ENCODE results near the gene GABARAPL1. TPM values are rescaled to one million over a fixed set of nuclear protein-coding genes. Genes with fewer than 3 reads are reported as not detected.

Gene GABARAPL1
- polyA plus RNA-seq, 2 of the 4 experiments (the other 2 are of a cell fraction), result 35.9 to 46.2 TPM

DNA sequence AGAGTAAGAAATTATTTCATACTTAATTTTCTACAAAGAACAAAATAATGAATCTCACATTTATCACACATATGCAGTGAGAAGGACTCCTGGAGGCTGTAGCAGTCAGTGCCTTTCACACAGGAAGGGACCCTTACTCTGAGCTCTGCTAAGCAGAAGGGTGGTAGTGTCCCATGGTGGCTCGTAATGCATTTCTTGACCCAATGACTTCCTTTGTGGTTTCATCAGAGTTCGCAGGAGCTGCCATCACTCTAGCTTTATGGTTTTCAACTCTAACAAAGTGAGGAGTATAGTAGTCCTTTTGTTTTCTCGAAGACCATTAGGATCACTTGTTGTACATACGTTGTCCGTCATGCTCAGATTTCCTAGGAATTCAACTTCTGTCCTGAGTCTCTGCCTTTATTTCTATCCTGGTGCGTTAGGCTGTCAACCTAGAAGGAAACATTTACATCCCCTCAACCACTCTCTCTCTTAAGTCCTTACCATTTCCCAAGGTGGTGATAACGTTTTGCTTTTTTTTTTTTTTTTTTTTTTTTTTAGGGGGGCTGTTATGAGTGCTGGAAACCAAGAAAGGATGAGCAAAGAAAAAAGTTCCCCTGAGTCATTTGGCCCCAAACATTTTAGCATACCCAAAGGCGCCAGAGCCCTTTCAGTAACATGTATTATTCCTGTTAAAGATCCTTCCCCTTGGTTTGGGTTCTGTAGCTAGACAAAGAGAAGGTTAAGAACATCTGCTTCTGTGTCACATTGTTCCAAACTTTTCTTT, 37.2 kb downstream of the GABARAPL1 start:
- Histone ChIP-seq H3K4me3 (no peak overlapping the region), H3K9me3 (no peaks in the 10 kb centered on the region), H3K4me2 (no peak overlapping the region), H3K4me1 (no peaks in the 10 kb centered on the region), H3K27ac (no peak overlapping the region)
- no peak for TF ChIP-seq JUN (IDR thresholded peaks at IDR 0.05)
- TF ChIP-seq PHF8 (IDR thresholded peaks at IDR 0.05; ENCODE audit: borderline replicate concordance, low read depth), result no peak
- TF ChIP-seq FOSL2 (IDR thresholded peaks at IDR 0.05), result no peak
- no peak for TF ChIP-seq FOSL2 (CRISPR knock-in tag; IDR thresholded peaks at IDR 0.05)
- TF ChIP-seq, protein P1, sequence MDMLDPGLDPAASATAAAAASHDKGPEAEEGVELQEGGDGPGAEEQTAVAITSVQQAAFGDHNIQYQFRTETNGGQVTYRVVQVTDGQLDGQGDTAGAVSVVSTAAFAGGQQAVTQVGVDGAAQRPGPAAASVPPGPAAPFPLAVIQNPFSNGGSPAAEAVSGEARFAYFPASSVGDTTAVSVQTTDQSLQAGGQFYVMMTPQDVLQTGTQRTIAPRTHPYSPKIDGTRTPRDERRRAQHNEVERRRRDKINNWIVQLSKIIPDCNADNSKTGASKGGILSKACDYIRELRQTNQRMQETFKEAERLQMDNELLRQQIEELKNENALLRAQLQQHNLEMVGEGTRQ (IDR thresholded peaks at IDR 0.05), result no peak
- TF ChIP-seq HOXB5 (CRISPR knock-in tag; IDR thresholded peaks at IDR 0.05), result no peak
- no peak for TF ChIP-seq RARB (CRISPR knock-in tag; IDR thresholded peaks at IDR 0.05)
- no peak for TF ChIP-seq ZNF302 (CRISPR knock-in tag; IDR thresholded peaks at IDR 0.05)
- no peak for TF ChIP-seq FOSB (CRISPR knock-in tag; IDR thresholded peaks at IDR 0.05)
- no peak for TF ChIP-seq EHF (CRISPR knock-in tag; IDR thresholded peaks at IDR 0.05)
- no peak for TF ChIP-seq SMC3 (IDR thresholded peaks at IDR 0.05)
- no peak for TF ChIP-seq EHMT2 (IDR thresholded peaks at IDR 0.05; ENCODE audit: low read depth)
- TF ChIP-seq HDAC2 (IDR thresholded peaks at IDR 0.05), result no peak
- no peak for TF ChIP-seq ESRRA (IDR thresholded peaks at IDR 0.05; ENCODE audit: borderline replicate concordance, low read length)
- no peak for TF ChIP-seq CBX8 (IDR thresholded peaks at IDR 0.05)
- no peak for FAIRE-seq
- ATAC-seq, result no peak
- CTCF ChIA-PET, result interaction anchor here (1.0 kb wide), 1 partner anchor 15 kb away, joined by 3 read pairs; no protein-coding TSS in a partner anchor
- WGBS (ENCODE audit: missing lambda C conversion rate), result 46% methylated on average over 8 of the region's 8 CpGs
- POLR2A ChIA-PET, result no interaction called here
- DNase-seq (ENCODE audit: low read depth in 1 of 2, low spot score in 1 of 2), result no peak

DNA sequence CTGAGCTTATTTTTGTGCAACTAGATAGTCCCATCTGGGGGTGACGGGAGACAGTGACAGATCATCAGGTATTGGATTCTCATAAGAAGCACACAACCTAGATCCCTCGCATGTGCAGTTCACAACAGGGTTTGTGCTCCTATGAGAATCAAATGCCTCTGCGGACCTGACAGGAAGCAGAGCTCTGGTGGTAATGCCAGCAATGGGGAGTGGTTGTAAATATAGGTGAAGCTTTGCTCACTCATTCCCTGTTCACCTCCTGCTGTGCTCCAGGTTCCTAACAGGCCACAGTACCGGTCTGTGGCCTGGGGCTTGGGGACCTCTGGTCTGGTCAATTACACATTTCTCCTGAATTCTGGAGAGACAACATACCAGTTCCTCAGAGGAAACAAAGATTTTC, 39.0 kb downstream of the GABARAPL1 start:
- Histone ChIP-seq H3K4me3 (no peak overlapping the region), H3K27ac (no peak overlapping the region), H3K4me2 (no peak overlapping the region), H3K4me1 (no peaks in the 10 kb centered on the region), H3K9me3 (0 out of 3 replicates have a peak, but pooled peaks cover 6% of the 10 kb centered on the region)
- ChIA-PET CTCF (interaction anchor here (0.6 kb wide), 1 partner anchor 87 kb away, joined by 3 read pairs; no protein-coding TSS in a partner anchor), POLR2A (interaction anchor here (0.6 kb wide), 1 partner anchor 22 kb away, joined by 3 read pairs; no protein-coding TSS in a partner anchor)
- DNase-seq (ENCODE audit: low read depth in 1 of 2, low spot score in 1 of 2) (no peak), ATAC-seq (no peak), FAIRE-seq (no peak)
- TF ChIP-seq TFCP2L1 (CRISPR knock-in tag; IDR thresholded peaks at IDR 0.05) (no peak), NR3C1 (IDR thresholded peaks at IDR 0.05) (no peak), NPAS2 (CRISPR knock-in tag; IDR thresholded peaks at IDR 0.05; ENCODE audit: borderline replicate concordance) (no peak), PHF8 (IDR thresholded peaks at IDR 0.05; ENCODE audit: borderline replicate concordance, low read depth) (no peak), KDM1A (IDR thresholded peaks at IDR 0.05; ENCODE audit: low read depth) (no peak), FOXS1 (CRISPR knock-in tag; IDR thresholded peaks at IDR 0.05) (no peak), ESRRA (IDR thresholded peaks at IDR 0.05; ENCODE audit: borderline replicate concordance, low read length) (no peak), HEYL (CRISPR knock-in tag; IDR thresholded peaks at IDR 0.05) (no peak), ZSCAN20 (CRISPR knock-in tag; IDR thresholded peaks at IDR 0.05) (no peak)
- TF ChIP-seq, protein P2, sequence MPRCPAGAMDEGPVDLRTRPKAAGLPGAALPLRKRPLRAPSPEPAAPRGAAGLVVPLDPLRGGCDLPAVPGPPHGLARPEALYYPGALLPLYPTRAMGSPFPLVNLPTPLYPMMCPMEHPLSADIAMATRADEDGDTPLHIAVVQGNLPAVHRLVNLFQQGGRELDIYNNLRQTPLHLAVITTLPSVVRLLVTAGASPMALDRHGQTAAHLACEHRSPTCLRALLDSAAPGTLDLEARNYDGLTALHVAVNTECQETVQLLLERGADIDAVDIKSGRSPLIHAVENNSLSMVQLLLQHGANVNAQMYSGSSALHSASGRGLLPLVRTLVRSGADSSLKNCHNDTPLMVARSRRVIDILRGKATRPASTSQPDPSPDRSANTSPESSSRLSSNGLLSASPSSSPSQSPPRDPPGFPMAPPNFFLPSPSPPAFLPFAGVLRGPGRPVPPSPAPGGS (IDR thresholded peaks at IDR 0.05), result no peak
- 75% methylated on average over 4 of the region's 4 CpGs for WGBS (ENCODE audit: missing lambda C conversion rate)

DNA sequence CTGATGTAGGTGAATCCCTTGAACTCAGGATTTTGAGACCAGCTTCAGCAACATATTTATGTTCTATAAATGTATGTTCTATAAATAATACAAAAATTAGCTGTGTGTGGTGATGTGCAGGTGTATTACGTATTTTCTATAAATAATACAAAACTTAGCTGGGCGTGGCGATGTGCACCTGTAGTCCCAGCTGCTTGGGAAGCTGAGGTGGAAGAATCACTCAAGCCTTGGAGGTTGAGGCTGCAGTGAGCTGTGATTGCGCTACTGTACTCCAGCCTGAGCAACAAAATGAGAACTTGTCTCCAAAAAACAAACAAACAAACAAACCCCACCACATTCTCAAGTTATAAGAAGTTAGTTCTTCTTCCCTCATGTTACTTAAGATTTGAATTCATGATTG, 39.5 kb downstream of the GABARAPL1 start:
- WGBS (ENCODE audit: missing lambda C conversion rate), result 59% methylated on average over 4 of the region's 4 CpGs
- no peak for TF ChIP-seq RARB (CRISPR knock-in tag; IDR thresholded peaks at IDR 0.05)
- no peak for TF ChIP-seq NR3C1 (IDR thresholded peaks at IDR 0.05)
- no peak for TF ChIP-seq CHD2 (IDR thresholded peaks at IDR 0.05; ENCODE audit: low read length, partially characterized antibody)
- TF ChIP-seq HEYL (CRISPR knock-in tag; IDR thresholded peaks at IDR 0.05), result no peak
- TF ChIP-seq, protein P3, sequence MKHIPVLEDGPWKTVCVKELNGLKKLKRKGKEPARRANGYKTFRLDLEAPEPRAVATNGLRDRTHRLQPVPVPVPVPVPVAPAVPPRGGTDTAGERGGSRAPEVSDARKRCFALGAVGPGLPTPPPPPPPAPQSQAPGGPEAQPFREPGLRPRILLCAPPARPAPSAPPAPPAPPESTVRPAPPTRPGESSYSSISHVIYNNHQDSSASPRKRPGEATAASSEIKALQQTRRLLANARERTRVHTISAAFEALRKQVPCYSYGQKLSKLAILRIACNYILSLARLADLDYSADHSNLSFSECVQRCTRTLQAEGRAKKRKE (CRISPR knock-in tag; IDR thresholded peaks at IDR 0.05; ENCODE audit: low read depth), result no peak
- no peak for TF ChIP-seq MAFK (IDR thresholded peaks at IDR 0.05; ENCODE audit: partially characterized antibody)
- TF ChIP-seq POLR2A (IDR thresholded peaks at IDR 0.05; ENCODE audit: low read length), result no peak
- TF ChIP-seq JUN (IDR thresholded peaks at IDR 0.05), result no peak
- TF ChIP-seq PHF8 (IDR thresholded peaks at IDR 0.05; ENCODE audit: borderline replicate concordance, low read depth), result no peak
- no peak for TF ChIP-seq NPAS2 (CRISPR knock-in tag; IDR thresholded peaks at IDR 0.05; ENCODE audit: borderline replicate concordance)
- TF ChIP-seq HOXB5 (CRISPR knock-in tag; IDR thresholded peaks at IDR 0.05), result no peak
- TF ChIP-seq CHD4 (IDR thresholded peaks at IDR 0.05; ENCODE audit: borderline replicate concordance), result no peak
- no peak for TF ChIP-seq FOSL2 (IDR thresholded peaks at IDR 0.05)
- TF ChIP-seq FOSL2 (CRISPR knock-in tag; IDR thresholded peaks at IDR 0.05), result no peak
- TF ChIP-seq CEBPB (IDR thresholded peaks at IDR 0.05), result no peak
- no peak for TF ChIP-seq JUNB (IDR thresholded peaks at IDR 0.05)
- TF ChIP-seq MYC (IDR thresholded peaks at IDR 0.05; ENCODE audit: borderline replicate concordance, low read length), result no peak
- H3K27ac ChIP-seq, result no peak overlapping the region
- H3K4me2 ChIP-seq, result no peak overlapping the region
- ChIA-PET POLR2A (no interaction called here), CTCF (interaction anchor here (0.6 kb wide), 1 partner anchor 87 kb away, joined by 3 read pairs; no protein-coding TSS in a partner anchor)
- no peak for FAIRE-seq
- 0 out of 3 replicates have a peak, but pooled peaks cover 6% of the 10 kb centered on the region for H3K9me3 ChIP-seq
- no peak for ATAC-seq
- no peak overlapping the region for H3K4me3 ChIP-seq
- no peaks in the 10 kb centered on the region for H3K4me1 ChIP-seq
- no peak for DNase-seq (ENCODE audit: low read depth in 1 of 2, low spot score in 1 of 2)
